Measurements from ENCODE around the gene NLRP7.
"Not testable (repeated sequence)": the region's sequence is repeated elsewhere in the genome, so short reads cannot be mapped to it uniquely, and the experiment has no call there.

Gene NLRP7

GRCh38 chr19:54918499-54918898, 28.8 kb downstream of the NLRP7 start:
- DNase-seq, result no peak

- no peak for DNase-seq
Measured at GRCh38 chr19:54916822-54917221, 30.5 kb downstream of the NLRP7 start.

- DNase-seq, result not testable (repeated sequence)
Measured at GRCh38 chr19:54907899-54908298, 39.4 kb downstream of the NLRP7 start.

- DNase-seq, result no peak
Measured at GRCh38 chr19:54906819-54907218, 40.5 kb downstream of the NLRP7 start.

GRCh38 chr19:54905803-54906511, 41.4 kb downstream of the NLRP7 start, which contains the start of gene NCR1:
Gene NCR1 (plus strand): TSS chr19:54906148. CDS start chr19:54906188, 40 bp downstream.
- no peak for DNase-seq

DNA sequence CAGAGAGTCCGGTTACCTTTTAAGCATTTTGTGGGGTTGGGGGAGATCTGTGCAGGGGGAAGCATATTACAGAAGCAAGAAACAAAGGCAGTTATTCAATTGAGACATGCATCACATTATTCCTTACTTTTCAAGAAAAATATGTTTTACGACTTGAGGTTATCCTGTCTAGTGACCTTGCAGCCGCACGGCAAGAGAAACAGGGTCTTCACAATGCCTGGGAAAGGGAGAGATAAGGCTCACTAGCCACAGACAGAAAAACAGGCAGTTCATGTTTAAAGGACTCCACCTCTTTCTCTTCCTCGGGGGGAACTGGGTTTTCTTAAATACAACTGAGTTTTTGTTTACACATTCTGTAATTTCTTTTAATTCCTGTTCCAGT, 41.9 kb downstream of the NLRP7 start:
- DNase-seq, result no peak

GRCh38 chr19:54904261-54904660, 43.1 kb downstream of the NLRP7 start:
- DNase-seq, result not testable (repeated sequence)

- no peak for DNase-seq
Measured at GRCh38 chr19:54903303-54903702, 44.0 kb downstream of the NLRP7 start.

GRCh38 chr19:54902061-54902460, 45.3 kb downstream of the NLRP7 start:
- no peak for DNase-seq

GRCh38 chr19:54901153-54901552, 46.2 kb downstream of the NLRP7 start:
- DNase-seq, result peak; percentile 29

GRCh38 chr19:54899646-54900045, 47.7 kb downstream of the NLRP7 start:
- not testable (repeated sequence) for DNase-seq

DNA sequence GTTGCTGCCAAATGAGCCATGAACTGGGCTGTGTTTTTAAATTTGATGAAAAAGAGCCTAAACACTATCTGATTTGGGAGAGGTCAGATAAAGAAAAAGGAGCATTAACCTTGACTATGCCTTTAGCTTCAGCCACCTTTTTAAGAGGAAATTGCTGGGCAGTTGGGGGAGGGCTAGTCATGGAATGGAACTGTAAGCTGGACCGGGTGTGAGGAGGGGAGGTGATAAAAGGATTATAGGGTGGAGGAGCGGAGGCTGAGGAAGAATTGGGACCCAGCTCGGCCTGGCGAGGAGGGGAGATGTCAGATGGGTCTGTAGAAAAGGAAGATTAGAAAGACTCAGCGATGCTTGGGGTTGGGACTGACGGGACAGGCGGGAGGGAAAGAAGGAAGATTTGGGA, 48.6 kb downstream of the NLRP7 start:
- DNase-seq, result not testable (repeated sequence)

GRCh38 chr19:54896036-54896435, 51.3 kb downstream of the NLRP7 start:
- no peak for DNase-seq

GRCh38 chr19:54894106-54894505, 53.2 kb downstream of the NLRP7 start:
- not testable (repeated sequence) for DNase-seq

DNA sequence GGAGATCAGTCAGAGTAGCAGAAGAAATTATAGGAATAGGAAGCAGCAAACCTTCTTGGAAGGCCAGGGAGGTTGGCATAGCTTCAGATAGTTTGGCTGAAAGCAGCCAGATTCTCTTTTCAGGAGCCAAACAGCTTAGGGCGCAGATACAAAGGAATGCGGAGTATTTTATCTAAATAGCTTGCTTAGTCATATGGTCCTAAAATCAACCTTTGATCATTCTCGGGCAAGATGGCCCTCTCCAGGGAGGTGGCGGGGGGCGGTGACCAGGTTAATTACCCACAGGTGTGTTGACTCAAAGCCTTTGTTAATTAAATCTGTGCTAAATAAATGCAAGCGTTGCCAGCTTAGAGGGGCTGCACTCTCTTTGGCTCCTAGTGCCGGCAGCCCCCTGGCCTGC, 53.9 kb downstream of the NLRP7 start:
- no peak for DNase-seq

DNA sequence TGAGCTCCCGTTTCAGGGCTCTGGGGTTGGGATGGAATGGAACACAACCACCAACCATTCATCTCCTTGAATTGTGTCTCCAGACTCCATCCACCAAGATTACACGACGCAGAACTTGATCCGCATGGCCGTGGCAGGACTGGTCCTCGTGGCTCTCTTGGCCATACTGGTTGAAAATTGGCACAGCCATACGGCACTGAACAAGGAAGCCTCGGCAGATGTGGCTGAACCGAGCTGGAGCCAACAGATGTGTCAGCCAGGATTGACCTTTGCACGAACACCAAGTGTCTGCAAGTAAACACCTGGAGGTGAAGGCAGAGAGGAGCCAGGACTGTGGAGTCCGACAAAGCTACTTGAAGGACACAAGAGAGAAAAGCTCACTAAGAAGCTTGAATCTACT, 57.8 kb downstream of the NLRP7 start:
- no peak for DNase-seq

GRCh38 chr19:54888239-54888638, 59.1 kb downstream of the NLRP7 start:
- DNase-seq, result no peak

DNA sequence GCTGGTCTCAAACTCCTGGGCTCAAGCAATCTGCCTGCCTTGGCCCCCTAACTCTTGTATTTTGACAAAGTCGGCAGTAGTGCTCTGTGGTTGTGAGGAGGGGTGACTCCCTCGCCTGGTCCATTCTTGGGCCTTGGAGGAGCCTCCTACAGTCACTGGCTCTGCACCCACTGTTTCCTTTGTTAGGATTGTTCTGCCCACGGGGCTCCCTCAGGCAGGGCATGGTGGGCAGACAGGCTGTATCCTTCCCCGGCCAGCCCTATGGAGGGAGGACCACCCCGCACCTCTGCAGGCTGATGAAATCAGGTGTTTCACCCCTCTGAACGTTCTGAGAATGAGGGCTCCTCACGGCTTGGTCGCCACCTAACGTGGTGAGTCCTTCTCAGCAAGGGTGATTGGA, 64.1 kb downstream of the NLRP7 start:
- DNase-seq, result no peak

DNA sequence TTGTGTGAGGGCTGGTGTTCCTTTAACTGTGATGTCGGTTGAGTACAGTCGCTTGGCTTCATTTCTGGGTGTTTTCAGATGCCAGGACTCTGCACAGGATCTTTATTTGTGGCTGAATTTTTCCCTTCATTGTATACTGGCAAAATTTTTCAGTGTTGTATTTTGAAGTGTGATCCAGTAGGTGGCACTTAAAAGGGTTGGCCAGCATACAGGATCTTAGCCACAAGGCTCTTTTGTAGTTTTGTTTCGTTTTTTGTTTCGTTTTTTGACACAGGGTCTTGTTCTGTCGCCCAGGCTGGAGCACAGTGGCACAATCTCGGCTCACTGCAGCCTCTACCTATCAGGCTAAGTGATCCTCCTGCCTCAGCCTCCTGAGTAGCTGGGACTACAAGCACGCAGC, 64.6 kb downstream of the NLRP7 start:
- DNase-seq, result no peak

DNA sequence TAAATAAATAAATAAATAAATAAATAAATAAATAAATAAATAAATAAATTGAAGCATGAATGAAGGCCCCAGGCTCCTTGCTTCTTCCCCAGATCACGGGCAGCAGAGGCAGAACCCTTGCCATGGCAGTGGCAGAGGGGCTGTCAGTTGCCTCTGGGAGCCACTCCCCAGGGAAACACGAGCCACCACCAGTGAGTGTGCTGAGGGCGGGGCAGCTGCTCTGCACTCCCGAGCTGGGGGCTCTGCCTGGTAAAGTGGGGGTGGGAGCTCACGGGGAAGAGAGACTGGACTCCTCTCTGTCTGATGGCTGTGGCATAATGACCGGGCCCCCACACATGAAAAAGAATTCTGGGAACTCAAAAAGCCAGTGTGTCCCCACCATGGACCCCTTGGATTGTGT, 65.4 kb downstream of the NLRP7 start:
- no peak for DNase-seq

DNA sequence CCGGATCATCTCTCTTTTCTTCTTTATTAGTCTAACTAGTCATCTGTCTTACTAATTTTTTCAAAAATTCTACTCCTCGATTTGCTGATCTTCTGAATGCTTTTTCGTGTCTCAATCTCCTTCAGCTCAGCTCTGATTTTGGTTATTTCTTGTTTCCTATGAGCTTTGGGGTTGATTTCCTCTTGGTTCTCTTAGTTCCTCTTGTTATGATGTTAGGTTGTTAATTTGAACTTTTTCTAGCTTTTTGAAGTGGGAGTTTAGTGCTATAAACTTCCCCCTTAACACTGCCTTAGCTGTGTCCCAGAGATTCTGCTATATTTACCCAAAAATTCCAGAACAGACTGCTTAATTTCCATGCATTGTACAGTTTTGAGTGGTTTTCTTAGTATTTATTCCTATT, 69.9 kb downstream of the NLRP7 start:
- DNase-seq, result no peak

DNA sequence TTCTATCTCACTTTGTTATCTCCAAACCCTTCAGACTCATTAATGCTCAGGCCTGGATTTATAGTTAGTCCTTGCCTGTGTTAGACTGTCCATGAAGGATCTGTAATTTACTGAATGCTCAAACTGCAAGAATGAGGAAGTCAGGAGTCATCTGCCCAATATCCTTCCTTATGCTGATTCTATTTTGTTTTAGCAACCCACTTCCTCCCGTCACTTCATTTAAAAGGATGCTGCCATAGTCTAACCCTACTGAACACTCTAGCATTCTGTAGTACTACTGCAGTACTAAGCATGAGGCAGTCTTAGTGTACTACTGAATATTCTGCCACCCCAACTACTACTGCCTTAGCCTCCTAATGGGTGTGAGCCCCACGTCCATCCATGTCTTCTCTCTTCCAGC, 71.8 kb downstream of the NLRP7 start:
- DNase-seq, result peak; percentile 41

DNA sequence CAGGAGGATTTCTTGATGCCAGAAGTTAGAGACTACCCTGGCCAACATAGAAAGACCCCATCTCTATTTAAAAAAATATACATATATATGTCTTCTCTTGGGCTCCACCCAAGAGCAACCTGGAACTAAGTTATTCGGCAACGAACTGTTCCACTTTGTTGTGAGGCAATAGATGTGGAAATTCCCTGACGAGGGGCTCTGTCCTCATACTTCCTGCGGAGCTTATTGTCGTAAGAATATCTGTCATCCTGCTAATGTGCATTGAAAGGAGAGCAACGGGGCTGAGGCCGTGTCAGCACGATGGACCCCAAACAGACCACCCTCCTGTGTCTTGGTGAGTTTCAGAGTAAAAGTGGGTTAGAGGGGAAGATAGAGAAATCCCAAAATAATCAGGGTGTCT, 73.3 kb downstream of the NLRP7 start, which contains the start of gene FCAR:
Gene FCAR (plus strand): TSS at position 246 of the 400 bp plus-strand sequence. CDS start 55 bp downstream, at position 301.
- DNase-seq, result peak; percentile 49

Data from SIG-M5 (cell line).